Neuronal stem cell (in vitro differentiated cells): ENCODE data around the gene CLSTN3.
A peak's percentile ranks its signal among the peaks of the same experiment; 100 is the strongest.

Experiments used
- DNase-seq: peaks from one replicate; pipeline ENCODE4 v3.0.0-alpha.2; 2013; ENCODE audit warnings: low spot score
- H2AFZ ChIP-seq: one replicate; pipeline ENCODE4 v1.6.1; 2013; ENCODE audit warnings: mild to moderate bottlenecking, low read length, inconsistent platforms
- H2AK5ac ChIP-seq: 2 replicates; pipeline ENCODE4 v1.6.1; 2013; ENCODE audit warnings: low read depth, mild to moderate bottlenecking, inconsistent platforms, low read length, moderate library complexity, mixed read lengths
- H2BK120ac ChIP-seq: 2 replicates; pipeline ENCODE4 v1.6.1; 2013; ENCODE audit warnings: low read depth, mild to moderate bottlenecking, inconsistent platforms, low read length, moderate library complexity, mixed read lengths
- H2BK12ac ChIP-seq: one replicate; pipeline ENCODE4 v1.6.1; 2013; ENCODE audit warnings: low read length, inconsistent platforms
- H2BK15ac ChIP-seq: 2 replicates; pipeline ENCODE4 v1.6.1; 2013; ENCODE audit warnings: mild to moderate bottlenecking, low read length, inconsistent platforms, mixed read lengths
- H2BK5ac ChIP-seq: one replicate; pipeline ENCODE4 v1.6.1; 2013; ENCODE audit warnings: inconsistent platforms, mild to moderate bottlenecking, low read length, moderate library complexity
- H3K14ac ChIP-seq: one replicate; pipeline ENCODE4 v1.6.1; 2013; ENCODE audit warnings: low read length, inconsistent platforms
- H3K18ac ChIP-seq: 2 replicates; pipeline ENCODE4 v1.6.1; 2013; ENCODE audit warnings: low read length, inconsistent platforms
- H3K23ac ChIP-seq: 2 replicates; pipeline ENCODE4 v1.6.1; 2013; ENCODE audit warnings: low read depth, mild to moderate bottlenecking, mixed read lengths, low read length, inconsistent platforms; ENCODE audit not compliant: poor library complexity
- H3K27ac ChIP-seq: replicated peaks from 3 replicates; pipeline ENCODE4 v1.5.1; 2013; ENCODE audit warnings: low read length, inconsistent platforms
- H3K27me3 ChIP-seq, 3 experiments: 2 replicates each; pipeline ENCODE4 v1.6.1; 2013; ENCODE audit warnings: low read length in 3 of 3, mild to moderate bottlenecking in 2 of 3, inconsistent platforms in 1 of 3, low read depth in 1 of 3, mixed read lengths in 1 of 3, moderate library complexity in 1 of 3; ENCODE audit not compliant: control insufficient read depth in 3 of 3, insufficient read depth in 3 of 3
- H3K36me3 ChIP-seq, 2 donors: replicated peaks in 1 of 2; 2 replicates each; pipeline ENCODE4 v1.6.1; 2013; ENCODE audit warnings: low read length in 2 of 2; ENCODE audit not compliant: control insufficient read depth in 2 of 2, insufficient read depth in 2 of 2
- H3K4ac ChIP-seq: 2 replicates; pipeline ENCODE4 v1.6.1; 2013; ENCODE audit warnings: inconsistent platforms, mild to moderate bottlenecking, low read length, moderate library complexity
- H3K4me1 ChIP-seq, 2 donors: 1 replicate in 1 of 2; 2 replicates in 1 of 2; pipeline ENCODE4 v1.6.1; 2013; ENCODE audit warnings: low read length in 2 of 2, low read depth in 1 of 2; ENCODE audit not compliant: control insufficient read depth in 2 of 2, insufficient read depth in 1 of 2
- H3K4me2 ChIP-seq: one replicate; pipeline ENCODE4 v1.6.1; 2013; ENCODE audit warnings: mild to moderate bottlenecking, low read length, inconsistent platforms; ENCODE audit not compliant: insufficient read depth, poor library complexity, severe bottlenecking
- H3K4me3 ChIP-seq, 2 donors: 2 replicates each; pipeline ENCODE4 v1.5.1; 2013; ENCODE audit warnings: low read length in 2 of 2, mild to moderate bottlenecking in 2 of 2, inconsistent platforms in 1 of 2, moderate library complexity in 1 of 2
- H3K79me1 ChIP-seq: one replicate; pipeline ENCODE4 v1.6.1; 2013; ENCODE audit warnings: low read depth, mild to moderate bottlenecking, inconsistent platforms, low read length, moderate library complexity
- H3K9ac ChIP-seq: one replicate; pipeline ENCODE4 v1.6.1; 2013; ENCODE audit warnings: mild to moderate bottlenecking, low read depth, low read length, inconsistent platforms; ENCODE audit not compliant: poor library complexity
- H3K9me3 ChIP-seq, 2 donors: replicated peaks in 1 of 2; 2 replicates each; pipeline versions ENCODE3 to v1.6.1; 2013; ENCODE audit warnings: low read length in 2 of 2, mild to moderate bottlenecking in 2 of 2, inconsistent platforms in 1 of 2, low read depth in 1 of 2, mixed read lengths in 1 of 2, moderate library complexity in 1 of 2; ENCODE audit not compliant: control insufficient read depth in 2 of 2, insufficient read depth in 1 of 2
- H4K8ac ChIP-seq: one replicate; pipeline ENCODE4 v1.6.1; 2013; ENCODE audit warnings: low read depth, mild to moderate bottlenecking, inconsistent platforms, low read length, moderate library complexity
- H4K91ac ChIP-seq: one replicate; pipeline ENCODE4 v1.6.1; 2013; ENCODE audit warnings: low read length, low read depth, mild to moderate bottlenecking, inconsistent platforms; ENCODE audit not compliant: poor library complexity
- WGBS, 2 donors: extraction: QIAGEN DNeasy Blood & Tissue Kit; methylation state at CpG; one replicate each; pipeline ENCODE4 v1.1.7; 2013; ENCODE audit warnings: missing lambda C conversion rate in 2 of 2, mixed read lengths in 1 of 2; ENCODE audit not compliant: insufficient read length in 2 of 2, insufficient replicate concordance in 1 of 2; ENCODE audit errors: extremely low coverage in 2 of 2; 5-methylcytosine and 5-hydroxymethylcytosine counted together

The CLSTN3 gene

GRCh38 chr12:7188562-7189397 lies 58.6 kb downstream of the CLSTN3 start:
- peaks cover 6 to 20% of the 10 kb centered on the region in 2 donors for H3K36me3 ChIP-seq
- no peak overlapping the region for H4K8ac ChIP-seq
- H3K4me1 ChIP-seq: peaks cover 9 to 10% of the 10 kb centered on the region in 2 donors
- H2BK5ac ChIP-seq: peak overlapping the region; percentile 54
- H3K27ac ChIP-seq: peak overlapping the region; percentile 36
- H3K14ac ChIP-seq: peak overlapping the region; percentile 64
- no peak overlapping the region for H3K23ac ChIP-seq
- H3K4me2 ChIP-seq: peak overlapping the region; percentile 79
- peak overlapping the region; percentile 75 to 91 for H3K4me3 ChIP-seq
- no peak overlapping the region for H4K91ac ChIP-seq
- H3K27me3 ChIP-seq: peaks cover 0 to 6% (median 0%) of the 10 kb centered on the region in 3 experiments
- H2BK12ac ChIP-seq: no peak overlapping the region
- H2AK5ac ChIP-seq: no peak overlapping the region
- H3K79me1 ChIP-seq: no peaks in the 10 kb centered on the region
- WGBS, 2 donors: no CpG with 5 or more reads among the region's 21 CpGs
- H3K18ac ChIP-seq: peak overlapping the region; percentile 87
- H3K9me3 ChIP-seq: no peaks in the 10 kb centered on the region
- no peak overlapping the region for H3K4ac ChIP-seq
- H2BK120ac ChIP-seq: no peak overlapping the region
- H2AFZ ChIP-seq: peak overlapping the region; percentile 99
- no peak overlapping the region for H2BK15ac ChIP-seq
- H3K9ac ChIP-seq: peak overlapping the region; percentile 73
- peak; percentile 77 for DNase-seq

- H2BK15ac ChIP-seq: peak within 1 kb of the TSS; percentile 97
- WGBS, 2 donors: no CpG with 5 or more reads among the region's 68 CpGs
- no peaks in the 10 kb centered on the region for H3K79me1 ChIP-seq
- peak within 1 kb of the TSS; percentile 67 for H2BK12ac ChIP-seq
- H2AK5ac ChIP-seq: peak within 1 kb of the TSS; percentile 84
- no peak within 1 kb of the TSS for H4K8ac ChIP-seq
- H3K14ac ChIP-seq: peak within 1 kb of the TSS; percentile 91
- peak; percentile 87 for DNase-seq
- no peak within 1 kb of the TSS for H4K91ac ChIP-seq
- H3K36me3 ChIP-seq: peaks cover 6 to 21% of the 10 kb centered on the region in 2 donors
- H2AFZ ChIP-seq: peak within 1 kb of the TSS; percentile 99
- no peak within 1 kb of the TSS for H2BK120ac ChIP-seq
- H3K27me3 ChIP-seq: peaks cover 0 to 3% (median 0%) of the 10 kb centered on the region in 3 experiments
- peak within 1 kb of the TSS; percentile 53 for H3K27ac ChIP-seq
- H3K4me2 ChIP-seq: peak within 1 kb of the TSS; percentile 84
- peak within 1 kb of the TSS; percentile 100 for H3K18ac ChIP-seq
- peaks cover 9 to 10% of the 10 kb centered on the region in 2 donors for H3K4me1 ChIP-seq
- peak within 1 kb of the TSS; percentile 88 for H2BK5ac ChIP-seq
- peak within 1 kb of the TSS; percentile 85 for H3K4ac ChIP-seq
- peak within 1 kb of the TSS; percentile 91 to 98 for H3K4me3 ChIP-seq
- H3K9me3 ChIP-seq: no peaks in the 10 kb centered on the region
- peak within 1 kb of the TSS; percentile 96 for H3K9ac ChIP-seq
- peak within 1 kb of the TSS; percentile 76 for H3K23ac ChIP-seq
Observed at GRCh38 chr12:7189398-7190267, 59.5 kb downstream of the CLSTN3 start, which contains the start of gene PEX5. Gene PEX5, plus strand, starts transcription at chr12:7189686. Its CDS starts 692 bp downstream, at chr12:7190378.

GRCh38 chr12:7190268-7191055 lies 60.3 kb downstream of the CLSTN3 start:
- no peak for DNase-seq
- peak overlapping the region; percentile 91 to 98 for H3K4me3 ChIP-seq
- peak overlapping the region; percentile 53 for H3K27ac ChIP-seq
- H2BK12ac ChIP-seq: peak overlapping the region; percentile 67
- peaks cover 0 to under 1% (median 0%) of the 10 kb centered on the region in 3 experiments for H3K27me3 ChIP-seq
- H3K4me2 ChIP-seq: peak overlapping the region; percentile 84
- no peaks in the 10 kb centered on the region for H3K9me3 ChIP-seq
- no CpG with 5 or more reads among the region's 17 CpGs for WGBS, 2 donors
- peak overlapping the region; percentile 88 for H2BK5ac ChIP-seq
- H3K14ac ChIP-seq: peak overlapping the region; percentile 91
- H2AK5ac ChIP-seq: peak overlapping the region; percentile 84
- H2BK120ac ChIP-seq: no peak overlapping the region
- H3K4ac ChIP-seq: peak overlapping the region; percentile 85
- peak overlapping the region; percentile 97 for H2BK15ac ChIP-seq
- peak overlapping the region; percentile 96 for H3K9ac ChIP-seq
- H4K91ac ChIP-seq: no peak overlapping the region
- H3K79me1 ChIP-seq: no peaks in the 10 kb centered on the region
- H4K8ac ChIP-seq: no peak overlapping the region
- H3K18ac ChIP-seq: peak overlapping the region; percentile 100
- peaks cover 8 to 25% of the 10 kb centered on the region in 2 donors for H3K36me3 ChIP-seq
- peak overlapping the region; percentile 99 for H2AFZ ChIP-seq
- peak overlapping the region; percentile 76 for H3K23ac ChIP-seq
- peaks cover 9 to 10% of the 10 kb centered on the region in 2 donors for H3K4me1 ChIP-seq
